Measurements from ENCODE around the gene SREK1. TPM values are rescaled to one million over a fixed set of nuclear protein-coding genes. Genes with fewer than 3 reads are reported as not detected.

SREK1 gene
- total and polyA plus RNA-seq, 4 experiments from 2014 or later: 14.3 to 73.7 (median 48.5) TPM

DNA sequence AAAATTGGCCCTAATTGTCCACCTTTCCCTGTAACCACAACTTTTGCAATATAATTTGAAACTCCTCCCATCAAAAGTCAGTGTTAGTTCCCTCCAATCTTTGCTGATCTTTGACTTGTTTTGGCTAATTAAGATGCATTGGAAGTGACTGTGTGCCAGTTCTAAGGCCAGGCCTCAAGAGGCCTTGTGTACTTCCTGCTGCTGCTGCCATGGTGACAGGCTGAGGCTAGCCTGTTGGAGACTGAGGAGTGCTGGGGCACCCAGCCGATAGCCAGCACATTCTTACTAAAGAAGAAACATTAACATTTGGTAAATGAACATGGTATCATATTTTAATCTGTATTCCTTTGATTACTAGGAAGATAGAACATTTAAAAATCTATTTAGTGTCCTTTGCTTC lies 86.5 kb downstream of the SREK1 start:
- H3K27me3 ChIP-seq (ENCODE audit: insufficient read depth, low read length): no peaks in the 10 kb centered on the region
- H3K9me3 ChIP-seq (ENCODE audit: control insufficient read depth in 1 of 2, low read length in 2 of 2): no peaks in the 10 kb centered on the region
- DNase-seq: no peak
- Mint-ChIP-seq H3K4me1 (peaks cover 0 to 2% (median 0%) of the 10 kb centered on the region in 4 donors), H3K36me3 (peaks cover 0 to 10% of the 10 kb centered on the region in 2 donors), H3K27ac (no peak overlapping the region), H3K9me3 (peaks cover 0 to 6% (median 3%) of the 10 kb centered on the region in 8 donors), H3K27me3 (no peaks in the 10 kb centered on the region), H3K4me3 (no peak overlapping the region)
- POLR2A ChIA-PET (ENCODE audit: partially characterized antibody): no interaction called here
- no peak overlapping the region for H3K4me3 ChIP-seq (ENCODE audit: low read length in 2 of 2)
- no peaks in the 10 kb centered on the region for H3K4me1 ChIP-seq (ENCODE audit: insufficient read depth, low read length)
- H3K27ac ChIP-seq (ENCODE audit: low read depth, low read length): no peak overlapping the region
- no peaks in the 10 kb centered on the region for H3K36me3 ChIP-seq (ENCODE audit: insufficient read depth, low read length)
- intact Hi-C loops (cut with micrococcal nuclease): no loop called here
- CTCF ChIA-PET (ENCODE audit: partially characterized antibody): no interaction called here

DNA sequence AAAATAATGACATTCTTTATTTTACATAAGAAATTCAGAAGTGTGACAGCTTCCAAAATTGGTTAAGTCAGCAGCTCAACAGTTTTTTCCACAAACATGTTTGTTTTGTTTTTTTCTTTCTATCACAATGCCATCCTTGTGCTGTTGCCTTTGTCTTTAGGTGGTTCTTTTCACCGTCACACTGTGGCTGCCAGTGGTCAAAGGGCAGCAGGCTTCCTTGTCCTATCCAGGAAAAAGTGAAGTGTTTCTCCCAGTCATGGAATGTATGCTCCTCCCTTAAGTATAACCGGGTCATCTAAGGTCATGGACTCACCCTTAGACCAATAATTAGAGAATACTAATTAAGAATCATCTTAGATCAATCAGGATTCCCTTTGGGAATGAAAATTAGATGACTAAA lies 87.4 kb downstream of the SREK1 start:
- Mint-ChIP-seq H3K36me3 (peaks cover 0 to 1% of the 10 kb centered on the region in 2 donors), H3K9me3 (peaks cover 0 to 2% (median 0%) of the 10 kb centered on the region in 8 donors), H3K4me3 (no peak overlapping the region), H3K4me1 (peaks cover 0 to 2% (median 0%) of the 10 kb centered on the region in 4 donors), H3K27me3 (peaks cover 0 to 2% of the 10 kb centered on the region in 2 donors), H3K27ac (no peak overlapping the region)
- Histone ChIP-seq H3K27me3 (ENCODE audit: insufficient read depth, low read length) (no peaks in the 10 kb centered on the region), H3K4me3 (ENCODE audit: low read length in 2 of 2) (no peak overlapping the region), H3K4me1 (ENCODE audit: insufficient read depth, low read length) (no peaks in the 10 kb centered on the region), H3K36me3 (ENCODE audit: insufficient read depth, low read length) (no peaks in the 10 kb centered on the region), H3K27ac (ENCODE audit: low read depth, low read length) (no peak overlapping the region), H3K9me3 (ENCODE audit: control insufficient read depth in 1 of 2, low read length in 2 of 2) (no peaks in the 10 kb centered on the region)
- intact Hi-C loops (cut with micrococcal nuclease): no loop called here
- DNase-seq: no peak
- ChIA-PET CTCF (ENCODE audit: partially characterized antibody) (no interaction called here), POLR2A (ENCODE audit: partially characterized antibody) (no interaction called here)

DNA sequence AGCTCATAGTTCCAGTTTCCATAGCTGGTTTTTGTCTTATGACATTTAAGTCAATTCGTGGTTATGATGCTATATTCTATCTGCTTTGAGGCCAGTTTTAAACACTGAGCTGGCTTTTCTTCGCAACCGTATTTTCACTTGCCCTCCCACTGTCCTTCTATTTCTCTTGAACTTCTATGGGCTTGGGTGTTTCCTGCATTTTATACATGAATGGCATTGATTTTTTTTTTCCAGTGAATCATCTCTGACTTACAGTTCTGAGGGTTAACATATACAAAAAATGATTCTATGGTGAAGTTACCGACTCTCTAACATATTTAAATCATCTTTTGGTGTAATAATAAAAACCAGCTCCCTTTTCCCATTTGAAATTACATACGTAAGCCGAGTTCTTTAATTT lies 88.2 kb downstream of the SREK1 start:
- no peak overlapping the region for H3K4me3 ChIP-seq (ENCODE audit: low read length in 2 of 2)
- H3K9me3 Mint-ChIP-seq: peaks cover 0 to 2% (median 0%) of the 10 kb centered on the region in 8 donors
- no peaks in the 10 kb centered on the region for H3K27me3 ChIP-seq (ENCODE audit: insufficient read depth, low read length)
- H3K9me3 ChIP-seq (ENCODE audit: control insufficient read depth in 1 of 2, low read length in 2 of 2): no peaks in the 10 kb centered on the region
- H3K27ac ChIP-seq (ENCODE audit: low read depth, low read length): no peak overlapping the region
- H3K36me3 ChIP-seq (ENCODE audit: insufficient read depth, low read length): no peaks in the 10 kb centered on the region
- intact Hi-C loops (cut with micrococcal nuclease): no loop called here
- no peak overlapping the region for H3K27ac Mint-ChIP-seq
- peaks cover 0 to 2% (median 0%) of the 10 kb centered on the region in 4 donors for H3K4me1 Mint-ChIP-seq
- DNase-seq: no peak
- H3K27me3 Mint-ChIP-seq: peaks cover 0 to 2% of the 10 kb centered on the region in 2 donors
- ChIA-PET CTCF (ENCODE audit: partially characterized antibody) (no interaction called here), POLR2A (ENCODE audit: partially characterized antibody) (no interaction called here)
- no peaks in the 10 kb centered on the region for H3K36me3 Mint-ChIP-seq
- no peaks in the 10 kb centered on the region for H3K4me1 ChIP-seq (ENCODE audit: insufficient read depth, low read length)
- H3K4me3 Mint-ChIP-seq: no peak overlapping the region

DNA sequence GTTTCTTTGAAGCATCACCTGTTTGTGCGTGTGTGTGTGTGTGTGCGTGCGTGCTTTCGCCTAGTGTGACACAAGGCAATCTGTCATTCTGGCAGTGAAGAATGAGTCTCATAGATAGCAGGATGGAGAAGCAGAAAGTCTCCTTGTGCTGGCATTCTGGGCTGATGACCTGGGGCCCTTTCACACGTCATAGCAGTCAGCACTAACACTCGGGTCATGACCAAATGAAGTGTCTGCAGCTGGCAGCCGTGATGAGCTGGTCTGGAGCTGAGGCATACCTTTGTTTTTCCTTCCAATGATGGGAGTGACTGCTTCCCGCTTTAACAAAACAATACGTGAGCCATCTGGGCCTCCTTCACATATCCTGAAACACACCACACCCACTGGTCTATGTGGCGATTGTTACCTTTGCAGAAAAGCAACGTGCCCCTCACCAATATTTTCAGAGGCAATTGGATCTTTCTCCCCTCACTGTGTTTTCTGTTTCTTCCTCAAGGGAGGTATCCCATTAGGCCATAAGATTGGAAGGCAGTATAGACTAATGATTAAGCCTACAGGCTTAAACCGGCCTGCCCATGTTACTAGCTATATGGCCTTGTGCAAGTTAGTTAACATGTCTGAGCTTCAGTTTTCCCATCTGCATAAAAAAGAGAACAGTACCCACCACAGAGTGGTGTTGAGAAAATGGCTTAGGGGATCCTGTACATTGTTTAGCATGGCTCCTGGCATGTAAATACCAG lies 88.8 kb downstream of the SREK1 start:
- Mint-ChIP-seq H3K36me3 (no peaks in the 10 kb centered on the region), H3K27me3 (peaks cover 0 to 2% of the 10 kb centered on the region in 2 donors), H3K4me1 (peaks cover 0 to 2% (median 0%) of the 10 kb centered on the region in 4 donors), H3K9me3 (peaks cover 0 to 2% (median 0%) of the 10 kb centered on the region in 8 donors), H3K27ac (no peak overlapping the region), H3K4me3 (no peak overlapping the region)
- Histone ChIP-seq H3K4me1 (ENCODE audit: insufficient read depth, low read length) (no peaks in the 10 kb centered on the region), H3K4me3 (ENCODE audit: low read length in 2 of 2) (no peak overlapping the region), H3K27me3 (ENCODE audit: insufficient read depth, low read length) (no peaks in the 10 kb centered on the region), H3K36me3 (ENCODE audit: insufficient read depth, low read length) (no peaks in the 10 kb centered on the region), H3K27ac (ENCODE audit: low read depth, low read length) (no peak overlapping the region), H3K9me3 (ENCODE audit: control insufficient read depth in 1 of 2, low read length in 2 of 2) (no peaks in the 10 kb centered on the region)
- ChIA-PET POLR2A (ENCODE audit: partially characterized antibody) (no interaction called here), CTCF (ENCODE audit: partially characterized antibody) (no interaction called here)
- no peak for DNase-seq
- intact Hi-C loops (cut with micrococcal nuclease): no loop called here

Other genes with a start within 250 kb of the SREK1 start
- 10 to 100 TPM; 96.7 to 98.7 TPM for gene ERBIN, start 217.7 kb upstream of the SREK1 start, total RNA-seq
- gene ERBIN, start 217.7 kb upstream of the SREK1 start, polyA plus RNA-seq: 10 to 100 TPM; 30.6 to 47.8 TPM

All from CD4-positive, alpha-beta memory T cell (primary cell).